T-helper 2 cell (primary cell): ENCODE data around the gene CPLX1.
"Not testable (repeated sequence)": the region's sequence is repeated elsewhere in the genome, so short reads cannot be mapped to it uniquely, and the experiment has no call there.

Experiments used
- DNase-seq, 5 experiments: peaks; one replicate each; pipeline versions ENCODE4 v3.0.0 to v3.0.0-alpha.2; 2012 to 2022

CPLX1 gene

DNA sequence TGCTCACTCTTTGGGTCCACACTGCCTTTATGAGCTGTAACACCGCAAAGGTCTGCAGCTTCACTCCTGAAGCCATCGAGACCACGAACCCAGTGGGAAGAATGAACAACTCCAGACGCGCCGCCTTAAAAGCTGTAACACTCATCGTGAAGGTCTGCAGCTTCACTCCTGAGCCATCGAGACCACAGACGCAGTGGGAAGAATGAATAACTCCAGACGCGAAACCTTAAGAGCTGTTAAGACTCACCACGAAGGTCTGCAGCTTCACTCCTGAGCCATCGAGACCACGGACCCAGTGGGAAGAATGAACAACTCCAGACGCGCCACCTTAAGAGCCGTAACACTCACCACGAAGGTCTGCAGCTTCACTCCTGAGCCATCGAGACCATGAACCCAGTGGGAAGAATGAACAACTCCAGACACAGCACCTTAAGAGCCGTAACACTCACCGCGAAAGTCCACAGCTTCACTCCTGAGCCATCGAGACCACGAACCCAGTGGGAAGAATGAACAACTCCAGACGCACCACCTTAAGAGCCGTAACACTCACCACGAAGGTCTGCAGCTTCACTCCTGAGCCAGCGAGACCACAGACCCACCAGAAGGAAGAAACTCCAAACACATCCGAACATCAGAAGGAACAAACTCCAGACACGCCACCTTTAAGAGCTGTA lies 51.4 kb downstream of the CPLX1 start:
- not testable (repeated sequence) for DNase-seq

DNA sequence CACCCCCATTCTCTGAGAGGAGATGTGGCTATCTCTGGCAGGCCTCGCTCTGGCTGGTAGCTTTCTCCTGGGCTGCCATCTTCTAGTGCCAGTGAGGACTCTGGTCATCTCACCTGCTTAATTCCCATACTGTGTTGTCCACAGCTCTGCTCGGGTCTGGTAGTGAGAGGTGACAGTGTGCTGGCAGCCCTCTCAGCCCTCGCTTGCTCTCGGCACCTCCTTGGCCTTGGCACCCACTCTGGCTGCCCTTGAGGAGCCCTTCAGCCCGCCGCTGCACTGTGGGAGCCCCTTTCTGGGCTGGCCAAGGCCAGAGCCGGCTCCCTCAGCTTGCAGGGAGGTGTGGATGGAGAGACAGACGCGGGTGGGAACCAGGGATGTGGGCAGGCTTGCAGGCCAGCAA lies 52.7 kb downstream of the CPLX1 start:
- DNase-seq = no peak

DNA sequence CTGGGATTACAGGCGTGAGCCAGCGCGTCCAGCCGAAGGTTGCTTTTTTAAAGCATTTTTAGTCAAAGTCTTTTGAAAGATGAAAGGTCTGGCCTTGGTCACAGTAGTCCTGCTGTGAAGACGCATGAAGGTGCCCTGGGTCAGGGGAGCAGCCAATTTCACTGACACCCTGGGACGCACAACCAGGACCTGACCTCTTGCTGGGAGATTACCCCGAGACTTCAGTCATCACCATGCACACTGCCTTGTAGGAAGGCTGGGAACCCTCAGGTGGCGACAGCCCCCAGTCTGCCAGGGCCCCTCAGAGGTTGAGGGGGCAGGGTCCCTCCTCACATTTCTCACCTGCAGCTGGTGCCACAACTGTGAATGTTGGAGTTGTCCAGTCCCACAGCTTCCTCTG lies 53.2 kb downstream of the CPLX1 start:
- no peak for DNase-seq

DNA sequence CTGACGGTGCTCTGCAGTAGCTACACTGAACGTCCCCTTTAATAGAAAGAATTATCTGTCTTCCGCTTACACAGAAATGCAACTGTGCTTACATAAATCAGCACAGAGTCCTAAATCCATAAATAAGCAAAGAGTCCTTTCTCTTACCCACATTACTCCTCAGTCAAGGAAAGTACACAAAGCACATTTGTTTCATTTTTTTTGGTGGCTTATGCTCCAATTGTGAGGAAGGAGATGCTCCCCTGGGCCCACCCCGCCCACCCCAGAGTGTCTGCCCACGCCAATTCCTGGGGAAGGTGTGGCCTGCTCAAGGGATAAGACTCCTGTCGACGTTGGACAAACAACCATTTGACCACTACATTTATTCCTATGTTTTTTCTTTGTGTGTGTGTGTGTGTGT lies 53.8 kb downstream of the CPLX1 start:
- no peak for DNase-seq

DNA sequence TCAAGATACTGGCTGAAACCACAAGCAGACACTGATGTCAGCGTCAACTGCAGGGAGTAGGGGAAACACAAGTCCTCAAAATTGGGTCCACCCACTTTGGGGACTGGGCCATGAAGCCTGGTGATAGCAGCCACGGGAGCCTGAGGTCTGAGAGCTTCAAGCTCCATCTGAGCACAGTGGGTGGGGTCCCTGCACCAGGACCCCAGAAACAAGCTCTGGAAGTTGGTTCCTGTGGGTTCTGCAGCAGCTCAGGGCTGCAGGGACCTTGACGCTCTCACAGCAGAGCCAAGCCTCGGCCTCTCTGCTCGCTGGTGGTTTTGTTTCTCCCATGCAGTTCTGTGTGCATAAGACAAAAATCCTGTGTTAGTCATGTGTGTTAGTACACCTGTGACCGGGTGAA lies 54.5 kb downstream of the CPLX1 start:
- no peak for DNase-seq

DNA sequence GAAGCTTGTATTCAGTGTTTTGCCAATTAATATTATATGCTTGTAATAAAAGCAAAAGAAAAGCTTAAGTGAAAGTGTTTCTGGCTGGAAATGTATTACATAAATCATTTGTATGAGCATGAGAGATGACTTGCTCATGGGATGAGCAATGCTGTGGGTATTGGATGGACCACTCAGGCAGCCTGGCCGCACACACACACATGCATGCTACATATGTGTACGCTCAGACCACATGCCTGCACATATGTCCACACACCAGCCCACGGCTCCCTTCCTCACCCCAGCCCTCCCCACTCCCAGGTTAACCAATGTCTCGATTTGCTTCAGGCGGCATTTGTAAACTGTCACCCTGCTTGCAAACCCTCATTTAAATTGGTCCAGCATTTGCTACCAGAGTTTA lies 55.9 kb downstream of the CPLX1 start:
- DNase-seq = no peak

DNA sequence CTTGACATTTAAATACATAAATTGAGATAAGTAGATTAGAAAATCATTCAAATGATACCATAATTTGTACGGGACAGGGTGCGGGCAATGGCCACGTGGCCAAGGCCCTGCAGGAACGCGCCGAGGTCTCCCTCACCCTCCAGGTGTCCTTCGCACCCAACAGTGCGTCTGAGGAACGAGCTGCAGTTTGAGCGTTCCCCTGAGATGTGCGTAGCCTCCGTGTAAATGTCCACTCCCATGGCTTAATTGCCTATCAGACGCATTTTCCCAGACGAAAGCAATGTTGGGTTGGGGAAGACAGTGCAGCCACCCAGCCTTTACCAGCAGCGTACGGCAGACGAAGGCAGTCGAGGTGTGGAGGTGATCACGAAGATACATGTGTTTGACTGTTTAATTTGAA lies 56.4 kb downstream of the CPLX1 start:
- no peak for DNase-seq

DNA sequence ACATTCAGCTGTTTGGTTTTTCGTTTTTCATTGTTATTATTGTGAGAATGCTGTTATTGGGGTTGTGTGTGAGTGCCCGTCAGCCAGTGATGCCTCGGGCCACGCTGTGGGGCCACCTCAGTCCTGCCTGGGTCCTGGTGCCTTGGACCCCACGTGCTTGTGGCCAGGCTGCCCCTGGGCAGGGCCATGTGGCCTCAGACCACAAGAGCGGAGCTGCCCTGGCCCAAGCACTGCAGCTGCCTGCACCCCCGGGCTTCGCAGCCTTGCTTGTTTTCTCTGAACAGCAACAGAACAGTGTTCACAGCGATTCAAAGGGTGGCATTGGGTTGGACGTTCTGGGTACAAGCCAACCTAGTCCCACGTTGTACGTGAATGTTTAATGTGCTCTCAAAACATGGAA lies 56.9 kb downstream of the CPLX1 start:
- no peak for DNase-seq

DNA sequence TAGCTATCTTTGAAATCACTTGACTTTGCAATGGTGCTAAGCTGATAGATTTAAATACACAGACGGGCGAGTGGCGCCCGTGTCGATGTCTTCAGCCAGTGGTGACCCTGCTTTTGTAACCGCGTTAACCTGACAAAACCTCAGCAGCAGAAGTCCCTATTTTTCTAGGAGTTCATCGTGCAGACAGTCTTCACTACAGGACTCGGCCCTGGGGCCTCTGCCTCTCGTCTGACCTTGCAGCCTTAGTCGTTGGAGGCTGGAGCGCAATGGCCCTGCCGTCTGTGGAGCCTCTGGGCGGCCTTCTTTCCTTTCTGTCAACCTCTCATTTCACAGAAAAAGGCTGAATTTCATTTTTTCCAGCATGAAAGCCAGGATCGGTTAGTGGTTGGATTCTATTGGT lies 57.9 kb downstream of the CPLX1 start:
- no peak for DNase-seq

DNA sequence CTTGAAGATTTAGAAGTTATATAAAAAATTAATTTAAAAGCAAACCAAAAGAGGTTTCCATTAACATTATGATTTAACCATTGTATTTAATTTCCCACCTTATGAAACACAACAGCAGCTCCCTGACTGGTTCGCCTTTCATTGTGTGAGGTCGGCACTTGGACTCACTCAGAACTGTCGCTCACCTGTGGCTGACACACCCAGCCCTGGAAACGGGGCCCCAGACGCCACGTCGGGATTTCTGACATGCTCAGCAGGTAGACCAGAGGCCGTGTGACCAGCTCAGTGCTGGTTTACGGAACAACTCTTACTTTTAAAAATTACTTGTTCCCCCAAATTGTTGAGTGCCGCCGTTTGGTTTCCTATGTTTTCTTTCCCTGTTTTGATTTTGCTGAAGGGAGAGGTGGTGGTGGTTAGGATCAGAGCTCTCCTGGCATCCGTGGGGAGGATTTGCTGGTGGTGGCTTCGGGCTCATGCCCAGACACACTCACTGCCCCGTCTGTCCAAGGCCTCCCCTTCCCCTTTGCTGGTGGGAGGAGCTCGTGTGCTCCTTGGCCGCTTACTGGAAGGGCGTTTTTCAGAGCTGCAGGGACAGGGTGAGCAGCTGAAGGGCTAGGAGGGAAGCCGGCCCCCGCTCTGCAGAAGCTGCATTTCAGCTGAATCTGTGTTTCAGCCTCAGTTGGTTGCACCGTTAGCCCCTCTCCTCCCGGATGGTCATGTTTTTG lies 59.2 kb downstream of the CPLX1 start:
- no peak for DNase-seq

DNA sequence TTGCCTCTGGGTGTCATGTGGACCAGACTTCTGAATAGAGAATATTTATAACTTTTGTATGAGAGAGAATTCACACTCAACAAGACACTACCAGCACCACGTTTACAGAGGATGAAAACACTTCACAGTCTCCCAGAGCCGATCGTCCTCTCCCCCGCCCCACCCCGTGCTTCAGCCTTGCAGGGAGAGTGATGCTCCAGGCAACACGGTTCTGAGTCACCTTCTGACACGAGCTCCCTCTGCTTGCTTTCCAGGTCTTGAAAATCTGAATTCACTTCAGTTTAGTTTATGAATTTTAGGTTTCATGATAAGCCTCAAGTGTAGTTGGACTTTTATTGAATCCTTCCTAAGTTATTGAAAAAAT lies 59.8 kb downstream of the CPLX1 start:
- DNase-seq = no peak

DNA sequence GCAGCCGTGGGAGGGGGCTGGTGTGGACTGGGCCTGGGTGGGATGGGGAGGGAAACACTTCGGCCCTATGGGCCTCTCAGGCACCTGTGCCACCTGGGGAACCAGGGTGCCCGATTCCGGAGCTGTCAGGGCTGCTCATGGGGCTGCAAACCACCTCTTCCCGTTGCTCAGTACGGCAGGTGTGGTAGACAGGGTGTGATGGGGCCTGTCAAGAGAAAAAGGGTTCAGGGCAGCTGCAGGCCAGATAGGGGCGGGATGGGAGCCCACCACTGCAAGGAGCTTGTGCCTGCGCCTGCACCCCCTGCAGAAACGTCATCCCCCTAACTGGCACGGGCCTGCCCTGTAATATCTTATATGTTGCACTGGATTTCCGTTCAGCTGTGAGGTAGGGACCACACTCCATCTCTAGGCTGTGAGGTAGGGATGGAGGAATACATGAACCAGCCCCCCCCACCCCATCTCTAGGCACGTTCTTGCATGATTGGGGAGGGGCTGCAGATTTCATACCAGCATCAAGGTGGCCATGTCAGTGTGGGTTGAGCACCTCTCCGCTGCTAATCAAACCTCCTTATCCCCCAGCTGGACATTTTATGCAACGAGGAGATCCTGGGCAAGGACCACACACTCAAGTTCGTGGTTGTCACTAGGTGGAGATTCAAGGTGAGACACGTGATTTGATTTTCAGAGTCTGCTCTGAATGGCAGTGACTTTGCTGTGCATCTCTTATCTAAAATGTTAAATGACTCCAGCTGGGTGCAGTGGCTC lies 61.3 kb downstream of the CPLX1 start:
- peak in 1 of 5 experiments; percentile 20 for DNase-seq

DNA sequence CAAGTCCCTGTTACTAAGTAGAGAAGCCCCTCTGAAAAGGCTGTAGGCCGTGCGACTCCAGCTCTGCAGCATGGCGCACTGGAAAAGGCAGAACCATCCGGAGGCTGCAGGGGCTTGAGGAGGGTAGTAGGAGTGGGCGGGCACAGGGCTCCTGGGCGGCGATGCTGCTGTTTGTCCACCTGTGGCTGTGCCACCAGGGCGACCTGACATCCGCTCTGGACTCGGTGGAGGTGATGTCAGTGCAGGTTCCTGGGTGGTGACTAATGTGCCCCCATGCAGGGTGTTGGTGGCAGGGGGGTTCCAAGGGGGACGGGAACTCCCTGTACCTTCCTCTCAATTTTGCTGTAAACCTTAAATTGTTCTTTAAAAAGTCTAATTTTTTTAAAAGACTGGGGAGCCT lies 62.0 kb downstream of the CPLX1 start:
- no peak for DNase-seq

DNA sequence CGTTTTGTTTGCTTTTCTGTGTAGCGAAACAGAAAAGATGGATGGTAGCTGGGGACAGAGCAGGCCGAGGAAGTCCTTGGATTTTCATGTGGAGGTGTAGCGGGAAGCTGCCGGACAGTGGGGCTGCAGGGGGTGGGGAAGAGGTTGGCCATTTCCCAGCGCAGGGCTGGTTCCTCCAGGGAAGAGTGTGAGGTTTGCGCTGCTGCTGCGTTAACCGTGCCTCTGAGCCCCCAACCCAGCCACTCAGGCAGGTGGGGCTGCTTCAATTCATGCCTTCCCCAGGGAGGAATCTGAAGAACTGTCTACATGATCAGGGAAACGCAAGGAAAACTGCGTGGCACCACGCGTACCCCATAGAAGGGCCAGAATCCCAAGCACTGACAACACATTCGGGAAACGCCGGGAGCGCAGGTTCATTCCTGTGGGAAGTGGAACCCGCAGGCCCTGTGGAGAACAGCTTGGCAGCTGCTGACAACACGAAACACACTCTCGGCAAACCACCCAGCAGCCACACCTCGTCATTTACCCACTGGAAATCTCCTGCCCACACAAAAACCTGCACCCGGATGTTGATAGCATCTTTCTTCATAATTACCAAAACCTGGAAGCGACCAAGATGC lies 62.6 kb downstream of the CPLX1 start:
- peak in 1 of 5 experiments; percentile 59 for DNase-seq

DNA sequence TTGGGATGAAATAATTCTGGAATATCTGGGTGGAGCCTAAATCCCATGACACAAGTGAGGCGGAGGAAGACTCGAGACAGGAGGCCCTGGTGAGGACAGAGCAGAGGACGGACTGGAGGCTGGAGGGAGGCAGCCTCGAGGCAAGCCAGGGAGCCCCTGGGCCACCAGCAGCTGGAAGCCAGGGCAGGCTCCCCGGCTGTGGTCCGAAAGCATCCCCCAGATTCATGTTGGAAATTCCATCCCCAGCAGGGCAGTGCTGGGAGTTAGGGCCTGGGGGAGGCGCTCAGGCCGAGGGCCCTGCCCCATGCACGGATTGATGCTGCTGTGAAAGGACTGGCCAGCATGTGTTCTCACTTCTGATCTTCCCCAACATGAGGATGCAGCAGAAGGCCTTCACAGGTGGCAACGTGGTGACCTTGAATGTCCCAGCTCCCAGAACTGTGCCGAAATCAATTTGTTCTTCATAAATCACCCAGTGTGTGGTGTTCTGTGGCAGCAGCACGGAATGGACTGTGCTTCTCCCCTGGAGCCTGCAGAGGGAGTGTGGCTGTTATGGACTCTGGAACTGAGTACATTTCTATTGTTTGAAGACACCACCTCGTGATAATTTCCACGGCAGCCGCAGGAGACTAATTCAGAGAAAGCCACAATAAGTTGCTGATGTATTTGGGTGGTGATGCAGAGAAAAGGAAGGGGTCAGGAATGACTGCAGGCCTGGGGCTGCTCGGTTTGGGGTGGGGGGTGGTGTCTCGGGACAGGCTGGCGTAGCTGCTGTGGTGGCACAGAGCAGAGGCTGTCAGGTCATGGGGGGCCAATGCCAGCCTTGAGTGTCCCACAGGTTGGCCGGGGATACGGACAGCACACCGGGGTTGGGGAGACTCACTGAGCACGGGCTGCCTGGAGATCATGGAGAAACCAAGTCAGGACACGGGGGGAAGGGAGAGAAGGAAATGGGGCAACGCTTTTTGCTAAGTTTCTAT lies 63.4 kb downstream of the CPLX1 start:
- DNase-seq = peak in 1 of 5 experiments; percentile 48

DNA sequence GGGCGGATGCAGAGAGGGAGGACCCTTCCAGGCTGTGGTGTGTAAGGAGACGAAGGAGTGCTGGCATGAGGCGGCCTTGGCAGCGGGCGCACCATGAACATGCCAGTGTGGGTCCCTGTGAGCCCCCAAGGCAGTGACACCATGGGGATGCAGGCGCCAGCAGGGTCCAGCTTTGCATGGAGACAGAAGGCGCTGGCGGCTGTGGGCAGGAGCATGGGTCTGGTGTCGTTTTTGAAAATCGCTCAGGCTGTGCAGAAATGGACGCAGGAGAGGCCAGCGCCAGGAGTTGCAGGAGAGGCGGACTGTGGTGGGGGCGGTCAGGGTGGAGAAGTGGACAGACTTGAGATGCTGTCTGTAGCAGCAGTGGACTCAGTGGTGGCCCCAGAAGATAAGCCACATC lies 64.2 kb downstream of the CPLX1 start:
- DNase-seq = no peak

DNA sequence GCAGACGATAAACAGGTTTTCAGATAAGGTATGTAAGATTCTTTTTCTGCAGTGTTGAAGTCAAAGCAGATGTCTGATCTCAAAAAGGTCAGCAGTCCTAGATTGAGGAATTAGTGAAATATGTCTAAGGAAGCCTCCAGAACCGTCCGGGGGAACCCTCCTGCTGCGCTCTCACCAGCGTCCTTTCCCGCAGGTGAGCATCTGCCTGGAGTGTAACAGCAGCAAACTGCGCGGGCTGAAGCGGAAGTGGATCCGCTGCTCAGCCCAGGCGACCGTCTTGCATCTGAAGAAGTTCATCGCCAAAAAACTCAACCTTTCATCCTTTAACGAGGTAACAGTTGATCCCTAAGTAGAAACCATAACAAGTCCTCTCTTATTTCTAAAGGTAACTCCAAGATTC lies 64.8 kb downstream of the CPLX1 start:
- DNase-seq = no peak

DNA sequence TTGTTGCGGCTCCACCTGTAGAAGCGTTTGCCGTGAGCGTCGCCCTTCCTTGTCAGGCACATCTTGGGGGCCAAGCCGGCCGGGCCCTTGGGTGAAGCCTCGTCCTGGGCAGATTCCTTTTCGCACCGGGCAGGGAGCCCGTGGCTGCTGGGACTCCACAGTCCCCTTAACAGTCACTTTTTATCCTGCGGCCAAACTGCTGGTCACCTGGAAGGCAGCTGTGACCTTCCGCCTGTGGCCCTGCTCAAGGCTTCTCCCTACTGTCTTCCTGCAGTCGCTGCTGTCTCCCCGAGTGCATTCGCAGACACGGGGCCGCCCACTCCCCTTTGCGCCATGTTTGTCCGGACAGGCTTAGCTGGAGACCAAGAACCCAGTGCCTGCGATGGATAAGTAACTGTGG lies 65.3 kb downstream of the CPLX1 start:
- DNase-seq = no peak

DNA sequence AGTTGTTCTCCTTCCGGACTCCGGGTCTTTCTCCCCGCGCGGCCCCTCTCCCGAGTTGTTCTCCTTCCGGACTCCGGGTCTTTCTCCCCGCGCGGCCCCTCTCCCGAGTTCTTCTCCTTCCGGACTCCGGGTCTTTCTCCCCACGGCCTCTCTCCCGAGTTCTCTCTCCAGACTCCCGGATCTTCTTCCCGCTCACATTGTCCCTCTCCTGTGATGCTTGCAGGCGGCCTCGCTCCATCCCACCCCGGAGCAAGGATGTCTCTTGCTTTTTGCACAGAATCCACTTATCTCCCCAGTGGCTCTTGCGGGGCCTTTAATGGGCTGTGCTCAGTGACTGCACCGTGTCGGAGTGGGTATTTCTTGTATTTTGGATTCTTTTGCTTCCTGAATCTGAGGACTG lies 66.1 kb downstream of the CPLX1 start:
- DNase-seq = not testable (repeated sequence)

DNA sequence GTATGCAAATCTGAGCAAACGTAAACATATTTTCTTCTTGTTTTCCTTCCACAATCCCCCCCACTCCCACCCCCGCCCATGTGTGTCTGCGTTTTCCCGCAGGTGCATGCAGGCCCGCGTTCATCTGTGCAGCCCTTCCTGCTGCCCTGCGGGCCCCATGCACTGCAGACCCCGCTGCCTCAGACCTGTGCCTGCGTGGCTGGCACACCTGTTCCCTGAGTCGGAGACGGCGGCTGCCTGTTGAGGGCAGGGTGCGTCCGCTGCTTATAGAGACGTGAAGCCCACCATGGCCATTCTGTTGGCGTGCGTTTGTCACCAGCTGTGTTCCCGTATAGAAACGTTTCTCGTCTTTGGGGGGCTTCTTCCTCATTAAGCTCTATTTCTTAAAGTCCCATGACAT lies 68.8 kb downstream of the CPLX1 start:
- no peak for DNase-seq

DNA sequence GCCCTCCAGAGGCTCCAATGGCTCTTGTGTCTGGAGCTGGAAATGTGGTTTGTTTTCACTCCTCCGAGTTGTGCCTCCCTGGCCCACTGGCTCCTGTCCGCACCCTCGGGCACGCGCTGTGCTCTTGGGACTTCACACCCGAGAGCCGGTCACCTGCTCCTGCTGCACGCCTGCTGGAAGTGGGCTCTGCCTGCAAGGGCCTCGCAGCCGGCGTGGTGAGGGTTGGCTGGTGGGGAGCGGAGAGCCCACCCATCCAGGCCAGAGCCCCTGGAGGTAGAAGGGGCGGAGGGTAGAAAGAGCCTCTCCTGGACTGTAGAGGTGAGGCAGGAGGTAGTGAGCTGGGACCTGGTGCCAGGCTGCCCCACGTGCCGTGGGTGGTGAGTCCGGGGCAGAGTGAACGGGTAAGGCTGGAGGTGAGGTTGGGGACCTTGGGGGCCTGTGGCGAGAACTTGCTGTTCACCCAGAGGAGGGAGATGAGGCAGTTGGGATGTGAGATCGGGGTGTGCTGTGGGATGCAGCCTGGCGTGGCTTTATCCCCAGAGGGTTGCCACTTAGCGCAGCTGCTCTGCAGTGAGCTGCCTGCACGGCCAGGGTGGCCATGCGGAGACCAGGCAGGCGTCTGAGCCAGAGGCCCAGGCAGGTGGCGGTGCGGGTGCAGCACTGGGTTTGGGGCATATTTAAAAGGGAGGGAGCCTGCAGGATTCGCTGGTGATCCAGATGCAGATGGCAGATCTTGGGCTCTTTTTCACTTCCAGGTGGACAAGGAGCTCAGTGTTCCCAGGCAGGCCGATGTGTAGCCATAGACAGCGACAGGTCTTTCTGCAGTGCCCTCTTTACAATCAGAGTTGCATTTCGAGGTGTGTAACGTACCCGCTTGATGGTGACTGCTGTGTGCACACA lies 71.5 kb downstream of the CPLX1 start:
- DNase-seq = no peak
